Loucy (cell line): Measurements from ENCODE around the gene NEUROD6.

Experiments used
- EZH2phosphoT487 ChIP-seq: fragments of 200-600 bp; IDR thresholded peaks from 2 replicates; pipeline ENCODE4 v1.6.1; 2018; ENCODE audit warnings: antibody characterized with exemption, mild to moderate bottlenecking, moderate library complexity, borderline replicate concordance
- TF ChIP-seq, protein P1 (sequence below): fragments of 200-600 bp; sonication (generic); conservative IDR thresholded peaks from 2 replicates; pipeline ENCODE4 v1.5.1; 2014; ENCODE audit warnings: mild to moderate bottlenecking, antibody characterized with exemption, low read length

DNA sequence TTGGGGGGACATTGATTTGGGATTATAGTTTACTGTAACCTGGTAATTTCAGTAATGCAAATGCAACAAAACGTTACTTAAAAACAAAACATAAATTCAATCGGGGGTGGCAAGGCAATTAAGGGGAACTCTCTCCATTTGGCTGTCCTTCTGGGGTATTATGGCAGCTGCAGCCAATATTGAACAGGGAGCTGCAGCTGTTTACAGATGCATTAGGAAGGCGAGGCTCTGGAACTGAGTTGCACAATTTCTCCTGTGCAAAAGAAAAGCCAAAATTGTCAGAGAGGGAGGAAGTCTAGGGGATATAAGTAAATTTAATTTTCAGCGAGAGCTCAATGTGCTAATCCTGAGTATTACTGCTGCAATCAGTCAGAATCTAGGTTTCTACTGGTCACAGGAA lies 36.1 kb downstream of the NEUROD6 start:
- TF ChIP-seq, protein P1, sequence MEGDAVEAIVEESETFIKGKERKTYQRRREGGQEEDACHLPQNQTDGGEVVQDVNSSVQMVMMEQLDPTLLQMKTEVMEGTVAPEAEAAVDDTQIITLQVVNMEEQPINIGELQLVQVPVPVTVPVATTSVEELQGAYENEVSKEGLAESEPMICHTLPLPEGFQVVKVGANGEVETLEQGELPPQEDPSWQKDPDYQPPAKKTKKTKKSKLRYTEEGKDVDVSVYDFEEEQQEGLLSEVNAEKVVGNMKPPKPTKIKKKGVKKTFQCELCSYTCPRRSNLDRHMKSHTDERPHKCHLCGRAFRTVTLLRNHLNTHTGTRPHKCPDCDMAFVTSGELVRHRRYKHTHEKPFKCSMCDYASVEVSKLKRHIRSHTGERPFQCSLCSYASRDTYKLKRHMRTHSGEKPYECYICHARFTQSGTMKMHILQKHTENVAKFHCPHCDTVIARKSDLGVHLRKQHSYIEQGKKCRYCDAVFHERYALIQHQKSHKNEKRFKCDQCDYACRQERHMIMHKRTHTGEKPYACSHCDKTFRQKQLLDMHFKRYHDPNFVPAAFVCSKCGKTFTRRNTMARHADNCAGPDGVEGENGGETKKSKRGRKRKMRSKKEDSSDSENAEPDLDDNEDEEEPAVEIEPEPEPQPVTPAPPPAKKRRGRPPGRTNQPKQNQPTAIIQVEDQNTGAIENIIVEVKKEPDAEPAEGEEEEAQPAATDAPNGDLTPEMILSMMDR: no peak
- TF ChIP-seq EZH2phosphoT487: no peak
